Coronary artery (tissue), 2 donors: ENCODE data around the gene KLK14.

ENCODE experiments used
- DNase-seq: peaks from one replicate; pipeline ENCODE4 v3.0.0-alpha.2; 2017; ENCODE audit warnings: low spot score
- H3K27ac ChIP-seq, 2 donors: fragments of 200-600 bp; sonication (generic); one replicate each; pipeline ENCODE4 v1.5.1; 2016 to 2019
- H3K4me3 ChIP-seq: fragments of 200-600 bp; sonication (generic); 2 replicates; pipeline ENCODE4 v1.5.1; 2016; ENCODE audit warnings: mild to moderate bottlenecking, moderate library complexity
- CTCF ChIP-seq: fragments of 200-600 bp; sonication (generic); IDR thresholded peaks from one replicate; pipeline ENCODE4 v1.5.1; 2019; ENCODE audit warnings: antibody characterized with exemption

Gene KLK14

GRCh38 chr19:51121257-51121656 lies 38.6 kb upstream of the KLK14 start:
- DNase-seq, result no peak
- no peak overlapping the region for H3K27ac ChIP-seq
- TF ChIP-seq CTCF, result no peak
- no peak overlapping the region for H3K4me3 ChIP-seq

- TF ChIP-seq CTCF, result no peak
- H3K27ac ChIP-seq, result no peak overlapping the region
- H3K4me3 ChIP-seq, result no peak overlapping the region
Observed at GRCh38 chr19:51120160-51120559, 37.5 kb upstream of the KLK14 start.

GRCh38 chr19:51119611-51120010 lies 36.9 kb upstream of the KLK14 start:
- H3K27ac ChIP-seq, result peak overlapping the region in 1 of 2 donors; percentile 7
- H3K4me3 ChIP-seq, result no peak overlapping the region
- no peak for DNase-seq
- no peak for TF ChIP-seq CTCF

More at GRCh38 chr19:51120160-51120559, 37.5 kb upstream of the KLK14 start:
- DNase-seq, result no peak

- no peak for TF ChIP-seq CTCF
- Histone ChIP-seq H3K4me3 (no peak overlapping the region), H3K27ac (no peak overlapping the region)
- no peak for DNase-seq
Observed at GRCh38 chr19:51119101-51119500, 36.4 kb upstream of the KLK14 start.

GRCh38 chr19:51116736-51117286 lies 34.1 kb upstream of the KLK14 start:
- no peak overlapping the region for H3K27ac ChIP-seq
- H3K4me3 ChIP-seq, result no peak overlapping the region
- no peak for DNase-seq
- no peak for TF ChIP-seq CTCF

- H3K27ac ChIP-seq, result no peak overlapping the region
- H3K4me3 ChIP-seq, result no peak overlapping the region
- no peak for TF ChIP-seq CTCF
- no peak for DNase-seq
Observed at GRCh38 chr19:51114087-51114729, 31.5 kb upstream of the KLK14 start.

- Histone ChIP-seq H3K4me3 (no peak overlapping the region), H3K27ac (no peak overlapping the region)
- no peak for DNase-seq
- no peak for TF ChIP-seq CTCF
Observed at GRCh38 chr19:51111606-51112005, 28.9 kb upstream of the KLK14 start.
